GM12891 (cell line): ENCODE data around the gene RAX.

Experiments used
- PAX5 ChIP-seq: IDR thresholded peaks from 2 replicates; pipeline ENCODE4 v1.6.1; 2011; ENCODE audit warnings: low read length, moderate library complexity, mild to moderate bottlenecking; ENCODE audit not compliant: insufficient read depth, severe bottlenecking
- POLR2A ChIP-seq: IDR thresholded peaks from 2 replicates; pipeline ENCODE4 v1.6.1; 2011; ENCODE audit warnings: low read depth, low read length, control low read depth
- POLR2AphosphoS5 ChIP-seq: IDR thresholded peaks from 2 replicates; pipeline ENCODE4 v1.6.1; 2011; ENCODE audit warnings: low read depth, low read length, control low read depth
- POU2F2 ChIP-seq: IDR thresholded peaks from 2 replicates; pipeline ENCODE4 v1.6.1; 2011; ENCODE audit warnings: low read depth, mild to moderate bottlenecking, control low read depth, low read length, moderate library complexity

DNA sequence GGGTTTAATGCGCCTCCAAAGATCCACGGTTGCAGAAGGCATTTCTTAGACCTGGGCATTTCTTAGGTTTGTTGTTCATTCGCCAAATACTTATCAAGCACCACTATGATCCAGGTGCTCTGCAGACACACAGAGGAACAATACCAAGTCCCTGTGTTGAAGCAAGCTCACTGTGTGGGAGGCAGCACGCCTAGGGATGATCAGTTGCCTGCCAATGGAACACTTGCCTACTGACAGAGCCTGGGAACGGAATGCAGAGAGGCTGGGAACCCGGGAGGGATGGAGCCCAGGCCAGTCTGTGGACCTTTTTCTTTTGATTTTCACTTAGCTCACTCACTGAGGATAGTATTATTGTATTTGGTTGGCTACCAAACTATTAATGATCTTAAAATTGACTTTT lies 55.2 kb downstream of the RAX start:
- TF ChIP-seq POLR2A (no peak), POLR2AphosphoS5 (no peak), PAX5 (no peak), POU2F2 (no peak)
